Measurements from ENCODE around the gene ULK1. TPM values are rescaled to one million over a fixed set of nuclear protein-coding genes. Genes with fewer than 3 reads are reported as not detected.

Gene ULK1
- total and polyA plus RNA-seq, 2 donors (not counting 1 experiment from before 2014, with no cell fraction given) = 3.3 to 14.9 TPM

DNA sequence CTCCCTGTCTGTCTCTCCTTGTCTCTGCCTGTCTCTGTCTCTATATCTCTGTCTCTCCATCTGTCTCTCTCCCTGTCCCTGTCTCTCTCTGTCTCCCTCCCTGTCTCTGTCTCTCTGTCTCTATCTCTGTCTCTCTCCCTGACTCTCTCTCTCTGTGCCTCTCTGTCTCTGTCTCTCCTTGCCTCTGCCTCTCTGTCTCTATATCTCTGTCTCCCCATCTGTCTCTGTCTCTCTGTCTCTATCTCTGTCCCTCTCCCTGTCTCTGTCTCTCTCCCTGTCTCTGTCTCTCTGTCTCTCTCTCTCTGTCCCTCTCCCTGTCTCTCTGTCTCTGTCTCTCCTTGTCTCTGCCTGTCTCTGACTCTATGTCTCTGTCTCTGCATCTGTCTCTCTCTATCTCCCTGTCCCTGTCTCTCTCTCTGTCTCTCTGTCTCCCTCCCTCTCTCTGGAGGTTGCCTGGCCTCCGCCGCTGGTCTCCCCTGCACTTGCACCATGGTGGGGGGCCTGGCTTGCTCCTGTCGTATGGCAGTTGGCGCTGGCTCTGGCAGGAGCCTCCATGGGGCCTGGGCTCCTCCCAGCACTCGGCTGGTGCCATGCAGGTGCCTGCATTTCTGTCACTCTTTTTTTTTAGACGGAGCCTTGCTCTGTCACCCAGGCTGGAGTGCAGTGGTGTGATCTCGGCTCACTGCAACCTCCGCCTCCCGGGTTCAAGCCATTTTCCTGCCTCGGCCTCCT, 37.9 kb upstream of the ULK1 start:
- H3K27ac ChIP-seq (ENCODE audit: insufficient read depth, low read length) = no peak overlapping the region
- H3K36me3 ChIP-seq (ENCODE audit: control insufficient read depth, insufficient read depth, low read length) = no peaks in the 10 kb centered on the region
- no peak overlapping the region for H2AFZ ChIP-seq (ENCODE audit: low read length)
- TF ChIP-seq EZH2 (IDR thresholded peaks at IDR 0.05; ENCODE audit: low read length, missing control alignments) (no peak), CTCF (conservative IDR thresholded peaks at IDR 0.05 in 1 of 2, IDR thresholded peaks at IDR 0.05 in 1 of 2; ENCODE audit: low read depth in 1 of 2, low read length in 2 of 2) (no peak)
- H3K9me3 ChIP-seq (ENCODE audit: control insufficient read depth, insufficient read depth, low read depth, low read length) = no peaks in the 10 kb centered on the region
- no peak for DNase-seq (ENCODE audit: low read depth in 2 of 2)
- H3K4me1 ChIP-seq (ENCODE audit: control insufficient read depth, extremely low read depth, insufficient read depth, low read length) = peaks cover 3% of the 10 kb centered on the region
- H4K20me1 ChIP-seq (ENCODE audit: control insufficient read depth, extremely low read depth, insufficient read depth, low read length) = no peaks in the 10 kb centered on the region
- peaks cover 5% of the 10 kb centered on the region for H3K27me3 ChIP-seq (ENCODE audit: control insufficient read depth, insufficient read depth, low read length)
- H3K4me2 ChIP-seq (ENCODE audit: extremely low read depth, insufficient read depth, low read length) = no peak overlapping the region
- no peak overlapping the region for H3K4me3 ChIP-seq (replicated peaks in 1 of 4; ENCODE audit: control extremely low read depth in 1 of 4, insufficient read depth in 1 of 4, low read depth in 3 of 4, low read length in 4 of 4)
- no peaks in the 10 kb centered on the region for H3K79me2 ChIP-seq (ENCODE audit: control insufficient read depth, insufficient read depth, low read length)
- H3K9ac ChIP-seq (ENCODE audit: insufficient read depth, low read length) = no peak overlapping the region

DNA sequence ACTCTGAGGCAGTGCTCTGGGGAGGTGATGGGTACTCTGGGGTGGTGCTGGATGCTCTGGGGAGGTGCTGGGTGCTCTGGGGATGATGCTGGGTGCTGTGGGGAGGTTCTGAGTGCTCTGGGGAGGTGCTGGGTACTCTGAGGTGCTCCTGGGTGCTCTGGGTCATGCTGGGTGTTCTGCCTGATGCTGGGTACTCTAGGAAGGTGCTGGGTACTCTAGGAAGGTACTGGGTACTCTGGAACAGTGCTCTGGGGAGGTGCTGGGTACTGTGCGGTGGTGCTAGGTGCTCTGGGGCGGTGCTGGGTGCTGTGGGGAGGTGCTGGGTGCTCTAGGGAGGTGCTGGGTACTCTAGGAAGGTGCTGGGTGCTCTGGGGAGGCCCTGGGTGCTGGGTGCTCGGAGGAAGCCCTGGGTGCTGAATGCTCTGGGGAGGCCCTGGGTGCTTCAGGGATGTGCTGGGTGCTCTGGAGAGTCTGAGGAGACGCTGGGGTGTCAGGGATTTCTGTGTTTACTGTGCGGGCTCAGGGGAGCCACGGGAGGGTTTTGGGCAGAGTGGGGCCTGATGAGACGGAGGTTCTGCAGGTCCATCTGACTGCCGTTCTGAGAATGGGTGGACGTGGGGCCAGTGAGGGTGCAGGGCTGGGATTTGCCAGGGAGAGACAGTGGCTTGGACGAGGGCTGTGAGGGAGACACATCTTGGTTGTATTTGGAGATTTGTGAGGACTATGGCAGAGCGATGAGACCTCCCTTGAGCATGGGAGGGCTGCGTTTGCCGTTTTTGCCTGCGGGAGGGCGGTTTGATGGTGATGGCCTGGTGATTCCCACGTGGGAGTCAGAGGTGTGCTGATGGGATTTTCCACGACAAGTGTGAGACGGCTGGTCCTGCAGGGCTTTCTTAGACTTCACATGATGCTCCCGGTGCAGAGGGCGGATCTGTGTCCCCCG, 36.2 kb upstream of the ULK1 start:
- H3K4me1 ChIP-seq (ENCODE audit: control insufficient read depth, extremely low read depth, insufficient read depth, low read length) = peaks cover 3% of the 10 kb centered on the region
- peaks cover 5% of the 10 kb centered on the region for H3K27me3 ChIP-seq (ENCODE audit: control insufficient read depth, insufficient read depth, low read length)
- no peak overlapping the region for H3K4me2 ChIP-seq (ENCODE audit: extremely low read depth, insufficient read depth, low read length)
- H4K20me1 ChIP-seq (ENCODE audit: control insufficient read depth, extremely low read depth, insufficient read depth, low read length) = no peaks in the 10 kb centered on the region
- H3K79me2 ChIP-seq (ENCODE audit: control insufficient read depth, insufficient read depth, low read length) = no peaks in the 10 kb centered on the region
- DNase-seq (ENCODE audit: low read depth in 2 of 2) = no peak
- no peak overlapping the region for H3K9ac ChIP-seq (ENCODE audit: insufficient read depth, low read length)
- no peak for TF ChIP-seq EZH2 (IDR thresholded peaks at IDR 0.05; ENCODE audit: low read length, missing control alignments)
- no peak for TF ChIP-seq CTCF (conservative IDR thresholded peaks at IDR 0.05 in 1 of 2, IDR thresholded peaks at IDR 0.05 in 1 of 2; ENCODE audit: low read depth in 1 of 2, low read length in 2 of 2)
- H3K9me3 ChIP-seq (ENCODE audit: control insufficient read depth, insufficient read depth, low read depth, low read length) = no peaks in the 10 kb centered on the region
- H2AFZ ChIP-seq (ENCODE audit: low read length) = no peak overlapping the region
- no peak overlapping the region for H3K27ac ChIP-seq (ENCODE audit: insufficient read depth, low read length)
- no peak overlapping the region for H3K4me3 ChIP-seq (replicated peaks in 1 of 4; ENCODE audit: control extremely low read depth in 1 of 4, insufficient read depth in 1 of 4, low read depth in 3 of 4, low read length in 4 of 4)
- no peaks in the 10 kb centered on the region for H3K36me3 ChIP-seq (ENCODE audit: control insufficient read depth, insufficient read depth, low read length)
